Measurements from ENCODE around the gene CECR2.
A peak's percentile ranks its signal among the peaks of the same experiment; 100 is the strongest.
"Not testable (repeated sequence)": the region's sequence is repeated elsewhere in the genome, so short reads cannot be mapped to it uniquely, and the experiment has no call there.

Gene CECR2

DNA sequence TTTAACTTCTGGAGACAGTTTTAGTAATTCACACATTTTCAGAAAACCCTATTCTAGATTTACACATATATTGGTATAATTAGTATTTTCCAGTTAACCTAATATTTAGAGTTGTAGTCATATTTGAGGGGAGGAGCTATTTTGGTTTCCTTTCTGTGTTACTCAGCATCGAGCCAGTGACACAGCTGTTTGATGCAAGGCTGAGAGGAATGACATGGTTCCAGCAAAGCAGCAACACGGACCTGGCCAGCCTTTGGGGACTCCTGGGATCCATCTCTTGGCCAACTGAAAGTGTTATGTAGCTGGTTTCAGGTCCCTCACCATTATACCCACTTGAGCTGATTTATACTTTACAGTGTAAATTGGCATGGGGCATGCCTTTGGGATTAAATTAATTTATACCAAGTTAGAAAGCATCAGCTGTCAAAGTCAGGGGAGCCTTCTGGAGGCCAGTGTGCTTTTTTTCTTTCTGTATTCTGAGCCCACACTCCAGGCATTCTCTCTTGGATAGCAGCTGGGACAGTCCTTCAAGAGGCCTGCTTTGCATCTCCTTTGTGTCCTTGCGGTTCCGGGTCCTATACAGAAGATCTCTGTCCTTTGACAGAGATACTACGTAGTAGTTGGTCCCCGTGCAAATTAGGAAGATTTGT lies 102.8 kb downstream of the CECR2 start:
- no peak for DNase-seq

DNA sequence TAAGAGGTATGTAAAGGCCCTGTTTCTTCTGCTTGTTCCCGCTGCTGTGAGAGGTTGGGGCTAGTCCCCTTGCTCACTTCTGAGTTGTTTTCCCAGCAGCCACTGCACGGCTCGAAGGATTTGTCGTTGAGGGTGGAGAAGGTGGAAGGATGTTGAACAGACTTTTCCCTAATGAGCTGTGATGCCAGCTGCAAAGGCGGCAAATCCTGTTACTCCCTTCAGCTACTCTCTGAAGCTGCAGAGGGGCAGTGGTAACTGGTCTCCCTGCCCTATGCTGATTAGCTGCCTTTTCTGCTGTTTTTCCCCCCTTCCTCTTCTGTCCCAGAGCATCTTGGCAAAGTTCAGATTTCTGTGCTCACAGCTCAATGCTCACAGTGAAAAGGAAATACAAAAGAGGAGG lies 103.7 kb downstream of the CECR2 start:
- no peak for DNase-seq

DNA sequence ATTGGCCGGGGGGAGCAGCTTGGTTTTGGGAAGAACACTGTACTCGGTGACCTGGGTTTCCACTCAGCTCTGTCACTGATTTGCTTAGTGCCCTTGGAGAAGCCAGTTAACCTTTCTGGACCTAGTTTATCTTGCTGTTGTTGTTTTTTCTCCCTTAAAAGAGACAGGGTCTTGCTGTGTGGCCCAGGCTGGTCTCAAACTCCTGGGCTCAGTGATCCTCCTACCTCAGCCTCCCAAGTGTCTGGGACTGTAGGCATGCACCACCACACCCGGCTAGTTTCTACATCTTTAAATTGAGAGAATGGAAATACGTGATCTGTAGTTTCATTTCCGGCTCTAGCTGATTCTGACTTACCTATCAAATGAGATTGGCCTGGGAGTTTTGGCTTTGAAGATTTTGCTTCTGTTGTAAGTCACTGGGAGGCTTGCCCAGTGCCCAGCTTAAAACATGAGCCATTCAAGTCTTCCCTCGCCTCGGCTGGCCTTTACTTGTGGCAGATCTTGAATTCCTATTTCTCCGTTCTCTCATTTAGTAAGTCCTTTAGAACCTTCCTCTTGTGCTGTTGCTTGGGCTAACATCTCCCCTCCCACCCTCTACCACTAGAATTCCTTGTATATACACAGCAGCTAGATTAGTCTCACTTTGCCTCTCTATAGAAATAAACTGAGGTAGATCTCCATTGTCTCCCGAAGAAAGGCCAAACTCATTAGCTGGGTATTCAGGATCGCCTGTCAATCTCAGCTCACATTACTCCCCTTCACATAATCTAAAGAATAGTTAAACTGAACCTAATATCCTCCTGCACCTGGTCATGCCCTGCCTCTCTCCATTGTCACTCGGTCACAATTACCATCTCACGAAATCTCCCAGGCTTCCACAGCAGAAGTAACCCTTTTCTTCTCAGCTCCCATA lies 106.3 kb downstream of the CECR2 start:
- DNase-seq: no peak

DNA sequence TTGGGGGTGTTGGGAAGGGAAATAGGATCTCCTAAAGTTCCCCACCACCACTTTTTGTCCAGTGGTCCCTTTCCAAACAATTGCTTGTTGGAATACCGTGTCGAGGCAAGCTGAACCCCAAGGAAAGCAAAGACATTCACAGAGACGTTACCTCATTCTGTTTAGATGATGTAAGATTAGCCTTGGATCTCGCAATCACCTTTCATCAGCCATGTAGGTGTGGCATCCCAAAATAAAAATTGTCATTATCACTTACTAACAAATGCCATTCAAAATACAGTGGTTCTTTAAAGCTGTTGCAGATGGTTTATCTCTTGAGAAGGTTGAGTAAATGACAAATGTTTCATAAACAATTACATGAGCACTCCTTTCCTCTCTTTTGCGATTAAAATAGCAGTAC lies 107.6 kb downstream of the CECR2 start:
- DNase-seq: no peak

DNA sequence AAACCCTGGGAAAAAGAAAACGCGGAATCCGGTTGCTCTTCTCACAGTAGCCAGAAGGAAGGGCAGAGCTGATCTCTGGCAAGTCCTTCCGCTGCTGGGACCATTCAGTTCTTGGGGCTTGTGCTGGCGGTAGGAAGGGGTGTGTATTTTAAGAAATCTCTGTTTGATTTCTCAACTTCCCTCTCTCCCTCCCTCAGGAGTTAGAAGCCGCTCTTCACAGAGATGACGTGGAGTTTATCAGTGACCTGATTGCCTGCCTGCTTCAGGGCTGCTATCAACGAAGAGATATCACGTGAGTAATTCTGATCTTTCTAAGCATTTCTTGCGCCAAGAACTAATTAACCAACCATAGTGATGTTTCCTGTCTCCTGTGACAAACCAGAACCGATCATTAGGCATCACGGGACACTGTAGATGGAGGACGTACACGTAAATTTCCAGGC lies 108.2 kb downstream of the CECR2 start:
- DNase-seq: no peak

- DNase-seq: no peak
These were observed 109.9 kb downstream of the CECR2 start for GRCh38 chr22:17479135-17479534.

- no peak for DNase-seq
These were observed 112.2 kb downstream of the CECR2 start for GRCh38 chr22:17481424-17481823.

- no peak for DNase-seq
These were observed 114.6 kb downstream of the CECR2 start for GRCh38 chr22:17483688-17484372.

DNA sequence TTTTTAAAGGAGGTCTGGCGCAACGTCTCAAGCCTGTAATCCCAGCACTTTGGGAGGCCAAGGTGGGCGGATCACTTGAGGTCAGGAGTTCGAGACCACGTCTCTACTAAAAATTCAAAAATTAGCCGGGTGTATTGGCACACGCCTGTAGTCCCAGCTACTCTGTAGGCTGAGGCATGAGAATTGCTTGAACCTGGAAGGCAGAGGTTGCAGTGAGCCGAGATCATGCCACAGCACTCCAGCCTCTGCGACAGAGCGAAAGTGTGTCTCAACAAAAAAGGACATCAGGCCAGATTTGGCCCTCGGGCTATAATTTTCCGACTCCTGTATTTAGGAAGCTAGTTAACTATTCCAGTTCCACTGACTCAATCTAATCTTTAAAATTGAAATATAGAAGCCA lies 115.3 kb downstream of the CECR2 start:
- DNase-seq: no peak

GRCh38 chr22:17486313-17486712 lies 117.1 kb downstream of the CECR2 start:
- DNase-seq: no peak

DNA sequence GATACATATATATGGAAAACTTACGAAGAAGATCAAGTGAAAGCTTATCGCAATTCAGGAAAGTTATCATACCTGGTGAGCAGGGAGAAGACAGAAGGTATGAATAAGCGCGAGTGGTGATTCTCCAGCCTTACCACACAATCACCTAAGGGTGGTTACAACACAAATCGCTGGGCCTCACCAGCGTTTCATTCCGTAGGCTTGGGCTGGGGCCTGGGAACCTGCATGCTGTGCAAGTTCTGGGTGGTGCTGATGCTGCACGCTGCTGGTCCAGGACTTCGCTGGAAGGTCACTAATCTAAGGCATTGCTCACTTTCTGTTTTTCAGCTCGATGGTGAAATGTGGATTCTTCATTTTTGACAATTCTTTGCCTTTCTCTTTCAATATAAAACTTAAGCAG lies 117.5 kb downstream of the CECR2 start:
- DNase-seq: no peak

DNA sequence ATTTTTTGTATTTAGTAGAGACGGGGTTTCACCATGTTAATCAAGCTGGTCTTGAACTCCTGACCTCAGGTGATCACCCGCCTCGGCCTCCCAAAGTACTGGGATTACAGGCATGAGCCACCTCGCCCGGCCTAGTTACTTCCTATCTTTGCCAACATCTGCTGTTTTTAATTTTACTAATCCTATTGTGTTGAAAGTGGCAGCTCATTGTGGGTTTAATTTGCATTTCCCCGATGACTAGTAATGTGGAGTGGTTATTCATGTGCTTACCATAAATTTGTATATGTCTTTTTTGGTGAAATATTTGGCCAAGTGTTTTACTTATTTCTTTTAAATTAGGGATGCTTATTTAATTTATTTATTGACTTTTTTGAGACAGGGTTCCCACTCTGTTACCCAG lies 119.8 kb downstream of the CECR2 start:
- DNase-seq: peak; percentile 15

DNA sequence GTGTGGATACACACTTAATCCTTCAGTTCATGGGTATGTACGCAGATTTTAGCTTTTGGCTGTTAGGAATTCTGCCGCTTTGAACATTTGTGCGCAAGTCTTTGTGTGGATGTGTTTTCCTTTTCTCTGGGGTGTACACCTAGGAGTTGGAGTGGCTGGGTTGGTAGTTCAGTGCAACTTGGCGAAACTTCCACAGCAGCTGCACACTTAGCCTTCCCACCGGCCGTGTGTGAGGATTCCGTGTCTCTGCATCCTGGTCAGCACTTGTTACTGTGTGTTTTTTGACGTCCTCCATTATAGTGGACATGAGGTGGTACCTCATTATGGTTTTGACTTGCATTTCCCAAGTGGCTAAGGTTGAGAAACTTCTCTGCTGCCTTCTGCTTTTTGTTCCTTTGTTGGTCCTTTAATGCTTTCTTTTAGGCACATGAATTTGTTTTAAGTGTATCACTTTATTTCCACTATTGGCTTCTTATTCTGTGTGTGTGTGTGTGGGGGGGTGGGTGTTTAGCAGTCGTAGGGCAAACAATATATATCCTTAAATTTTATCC lies 121.9 kb downstream of the CECR2 start:
- DNase-seq: no peak

GRCh38 chr22:17492247-17492646 lies 123.0 kb downstream of the CECR2 start:
- DNase-seq: no peak

- no peak for DNase-seq
These were observed 124.2 kb downstream of the CECR2 start for GRCh38 chr22:17493419-17493981.

DNA sequence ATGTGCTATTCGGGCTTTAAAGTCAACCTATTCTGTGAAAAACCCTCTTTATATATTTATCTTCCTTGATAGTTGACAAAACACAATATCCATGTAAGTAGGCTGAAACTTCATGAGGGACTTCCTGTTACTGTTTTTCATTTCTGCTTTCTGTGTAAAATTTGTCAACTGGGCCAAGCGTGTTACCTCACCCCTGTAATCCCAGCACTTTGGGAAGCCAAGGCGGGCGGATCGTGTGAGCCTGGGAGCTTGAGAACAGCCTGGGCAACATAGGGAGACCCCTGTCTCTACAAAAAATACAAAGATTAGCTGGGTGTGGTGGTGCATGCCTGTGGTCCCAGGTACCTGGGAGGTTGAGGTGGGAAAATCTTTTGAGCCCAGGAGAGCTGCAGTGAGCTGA lies 127.6 kb downstream of the CECR2 start:
- DNase-seq: no peak

GRCh38 chr22:17501679-17502285 lies 132.5 kb downstream of the CECR2 start:
- DNase-seq: no peak

GRCh38 chr22:17508110-17508509 lies 138.8 kb downstream of the CECR2 start:
- DNase-seq: no peak

DNA sequence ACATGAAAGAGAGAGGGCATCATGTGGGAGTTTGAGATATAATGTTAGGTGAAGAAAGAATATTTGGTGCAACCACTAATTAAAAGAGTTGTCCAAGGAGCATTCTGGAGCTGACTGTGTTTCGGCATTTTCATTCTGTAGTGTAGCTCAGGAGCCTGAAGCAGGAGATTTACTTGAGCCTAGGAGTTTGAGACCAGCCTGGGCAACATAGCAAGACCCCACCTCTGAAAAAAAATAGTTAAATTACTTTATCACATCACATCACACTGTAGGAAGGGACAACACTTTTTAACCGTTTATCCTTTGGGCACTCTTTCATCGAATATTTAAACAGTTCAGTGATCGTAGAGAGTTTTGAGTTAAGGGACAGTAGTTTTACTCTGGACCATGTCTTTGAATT lies 143.7 kb downstream of the CECR2 start:
- DNase-seq: no peak

GRCh38 chr22:17513612-17514011 lies 144.4 kb downstream of the CECR2 start:
- DNase-seq: no peak

DNA sequence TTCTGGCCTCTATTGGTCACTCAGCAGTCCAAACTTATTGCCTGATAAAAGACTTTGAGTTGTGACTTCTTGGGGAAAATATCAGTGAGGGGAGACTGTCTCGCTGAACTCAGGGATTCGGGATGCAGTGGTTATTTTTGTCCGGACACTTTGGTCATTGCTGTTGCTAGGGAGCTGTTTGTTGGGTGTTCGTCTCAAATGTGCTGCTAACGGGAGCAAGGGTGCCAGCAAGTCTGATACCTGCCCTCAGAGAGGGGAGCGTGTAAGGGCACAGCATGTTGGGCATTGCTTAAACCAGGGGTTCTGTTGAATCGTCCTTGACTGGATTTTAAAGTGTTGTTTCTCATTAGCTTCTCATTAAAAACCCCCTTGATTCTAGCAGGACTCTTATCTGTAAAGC lies 144.8 kb downstream of the CECR2 start:
- DNase-seq: no peak

- no peak for DNase-seq
These were observed 149.1 kb downstream of the CECR2 start for GRCh38 chr22:17518406-17518805.

DNA sequence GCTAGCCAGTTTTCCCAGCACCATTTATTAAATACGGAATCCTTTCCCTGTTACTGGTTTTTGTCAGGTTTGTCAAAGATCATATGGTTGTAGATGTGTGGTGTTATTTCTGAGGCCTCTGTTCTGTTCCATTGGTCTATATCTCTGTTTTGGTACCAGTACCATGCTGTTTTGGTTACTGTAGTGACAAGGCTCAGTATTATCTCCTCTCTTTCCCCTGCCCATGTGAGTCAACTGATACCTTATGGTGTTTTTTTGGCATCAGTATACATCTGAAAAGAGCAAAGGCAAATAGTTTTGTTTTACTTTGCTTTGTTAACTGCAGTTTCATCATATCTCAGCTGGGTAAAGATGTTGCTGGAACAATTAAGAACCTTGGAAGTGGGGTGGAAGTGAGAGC lies 152.7 kb downstream of the CECR2 start:
- DNase-seq: not testable (repeated sequence)

Measured in stimulated activated CD4-positive, alpha-beta T cell treated with anti-CD3 and anti-CD28 coated beads, Interleukin-1b, Interleukin-23, amount 100 ng/mL, for 48 hours (primary cell).